HS-27A (cell line): ENCODE measurements around the gene KIAA1614.

ENCODE experiments used
- DNase-seq: peaks from one replicate; pipeline ENCODE4 v3.0.0-alpha.2; 2012; ENCODE audit warnings: low read depth, missing footprints

The KIAA1614 gene

GRCh38 chr1:180924939-180925338 lies 12.2 kb downstream of the KIAA1614 start:
- no peak for DNase-seq

- DNase-seq: no peak
These were observed 12.9 kb downstream of the KIAA1614 start for GRCh38 chr1:180925471-180926051.

GRCh38 chr1:180926164-180926981 lies 13.7 kb downstream of the KIAA1614 start:
- no peak for DNase-seq

- DNase-seq: no peak
These were observed 14.7 kb downstream of the KIAA1614 start for GRCh38 chr1:180927348-180927747.

GRCh38 chr1:180927841-180928240 lies 15.1 kb downstream of the KIAA1614 start:
- DNase-seq: no peak

GRCh38 chr1:180928331-180929230 lies 15.9 kb downstream of the KIAA1614 start:
- DNase-seq: no peak

- DNase-seq: no peak
These were observed 16.7 kb downstream of the KIAA1614 start for GRCh38 chr1:180929389-180929788.

GRCh38 chr1:180930687-180931086 lies 18.0 kb downstream of the KIAA1614 start:
- no peak for DNase-seq

- DNase-seq: no peak
These were observed 18.8 kb downstream of the KIAA1614 start for GRCh38 chr1:180931529-180931928.

GRCh38 chr1:180932378-180932777 lies 19.7 kb downstream of the KIAA1614 start:
- DNase-seq: no peak

GRCh38 chr1:180933141-180933540 lies 20.4 kb downstream of the KIAA1614 start:
- no peak for DNase-seq

- DNase-seq: no peak
These were observed 21.9 kb downstream of the KIAA1614 start for GRCh38 chr1:180934563-180934962.

GRCh38 chr1:180935326-180936109 lies 22.8 kb downstream of the KIAA1614 start:
- no peak for DNase-seq

- no peak for DNase-seq
These were observed 23.7 kb downstream of the KIAA1614 start for GRCh38 chr1:180936110-180937011.

- DNase-seq: no peak
These were observed 24.3 kb downstream of the KIAA1614 start for GRCh38 chr1:180937012-180937372.

GRCh38 chr1:180937624-180938225 lies 25.0 kb downstream of the KIAA1614 start:
- no peak for DNase-seq

GRCh38 chr1:180939073-180939710 lies 26.5 kb downstream of the KIAA1614 start:
- no peak for DNase-seq

GRCh38 chr1:180939711-180940103 lies 27.0 kb downstream of the KIAA1614 start:
- no peak for DNase-seq

GRCh38 chr1:180940445-180940844 lies 27.7 kb downstream of the KIAA1614 start:
- no peak for DNase-seq
